Type B pancreatic cell (in vitro differentiated cells): ENCODE measurements around the gene THEM5. TPM values are rescaled to one million over a fixed set of nuclear protein-coding genes. Genes with fewer than 3 reads are reported as not detected.

ENCODE experiments used
- DNase-seq: peaks from one replicate; pipeline ENCODE4 v3.0.0; 2021; ENCODE audit warnings: mixed read lengths; ENCODE audit not compliant: unreplicated experiment; ENCODE audit errors: extremely low spot score
- H3K27ac Mint-ChIP-seq: 2 replicates; pipeline ENCODE4 v1.8.0; 2021; ENCODE audit warnings: mild to moderate bottlenecking, mixed read lengths
- H3K27me3 Mint-ChIP-seq: 2 replicates; pipeline ENCODE4 v1.8.0; 2021; ENCODE audit warnings: mixed read lengths
- H3K36me3 Mint-ChIP-seq: 2 replicates; pipeline ENCODE4 v1.8.0; 2021; ENCODE audit warnings: mixed read lengths
- H3K4me1 Mint-ChIP-seq: one replicate; pipeline ENCODE4 v1.8.0; 2021; ENCODE audit warnings: mixed read lengths; ENCODE audit not compliant: unreplicated experiment
- H3K4me3 Mint-ChIP-seq: 2 replicates; pipeline ENCODE4 v1.8.0; 2021; ENCODE audit warnings: mild to moderate bottlenecking, mixed read lengths
- H3K9me3 Mint-ChIP-seq: 2 replicates; pipeline ENCODE4 v1.8.0; 2021; ENCODE audit warnings: mixed read lengths
- CTCF ChIP-seq: fragments of 200-600 bp; sonication (generic); conservative IDR thresholded peaks from 2 replicates; pipeline ENCODE4 v1.5.0; 2021; ENCODE audit warnings: antibody characterized with exemption, mild to moderate bottlenecking
- total RNA-seq: library from RNA; stranded (reverse); gene quantifications from 2 replicates; pipeline ENCODE4 v1.2.1, GENCODE V29; 2021; ENCODE audit warnings: low replicate concordance

The THEM5 gene
- total RNA-seq, 1 donor from 2014 or later = not detected

- Mint-ChIP-seq H3K4me3 (no peak overlapping the region), H3K9me3 (no peaks in the 10 kb centered on the region), H3K27ac (no peak overlapping the region), H3K27me3 (peaks cover 42% of the 10 kb centered on the region), H3K4me1 (peaks cover 13% of the 10 kb centered on the region), H3K36me3 (peaks cover 8% of the 10 kb centered on the region)
- no peak for DNase-seq
- TF ChIP-seq CTCF = no peak
These were observed 17.9 kb downstream of the THEM5 start for GRCh38 chr1:151835596-151835995.

GRCh38 chr1:151834239-151834638 is 19.3 kb downstream of the THEM5 start:
- DNase-seq = no peak
- TF ChIP-seq CTCF = no peak
- Mint-ChIP-seq H3K4me3 (no peak overlapping the region), H3K36me3 (peaks cover 8% of the 10 kb centered on the region), H3K4me1 (peaks cover 16% of the 10 kb centered on the region), H3K27me3 (peaks cover 29% of the 10 kb centered on the region), H3K9me3 (no peaks in the 10 kb centered on the region), H3K27ac (no peak overlapping the region)

GRCh38 chr1:151833172-151833900 is 20.2 kb downstream of the THEM5 start:
- H3K27me3 Mint-ChIP-seq = peaks cover 26% of the 10 kb centered on the region
- H3K36me3 Mint-ChIP-seq = peaks cover 8% of the 10 kb centered on the region
- H3K27ac Mint-ChIP-seq = no peak overlapping the region
- H3K9me3 Mint-ChIP-seq = no peaks in the 10 kb centered on the region
- H3K4me1 Mint-ChIP-seq = peaks cover 20% of the 10 kb centered on the region
- DNase-seq = no peak
- no peak overlapping the region for H3K4me3 Mint-ChIP-seq
- TF ChIP-seq CTCF = no peak

GRCh38 chr1:151832318-151832980 is 21.1 kb downstream of the THEM5 start:
- H3K27me3 Mint-ChIP-seq = peaks cover 22% of the 10 kb centered on the region
- H3K36me3 Mint-ChIP-seq = peaks cover 5% of the 10 kb centered on the region

GRCh38 chr1:151831605-151832004 is 21.9 kb downstream of the THEM5 start, which contains the start of gene RORC:
RORC (minus strand) TSS chr1:151831802; CDS start chr1:151831764, 38 bp downstream.
- Mint-ChIP-seq H3K27ac (no peak within 1 kb of the TSS), H3K27me3 (peaks cover 13% of the 10 kb centered on the region)

More at GRCh38 chr1:151832318-151832980, 21.1 kb downstream of the THEM5 start:
- no peak for TF ChIP-seq CTCF
- DNase-seq = no peak
- Mint-ChIP-seq H3K4me1 (peaks cover 17% of the 10 kb centered on the region), H3K4me3 (no peak overlapping the region), H3K9me3 (no peaks in the 10 kb centered on the region), H3K27ac (no peak overlapping the region)

More at GRCh38 chr1:151831605-151832004, 21.9 kb downstream of the THEM5 start, which contains the start of gene RORC:
- no peak for DNase-seq
- no peak for TF ChIP-seq CTCF
- Mint-ChIP-seq H3K9me3 (no peaks in the 10 kb centered on the region), H3K4me3 (no peak within 1 kb of the TSS), H3K4me1 (peaks cover 15% of the 10 kb centered on the region), H3K36me3 (peaks cover 4% of the 10 kb centered on the region)
